Type B pancreatic cell (in vitro differentiated cells): Measurements from ENCODE around the gene NLRP3. TPM values are rescaled to one million over a fixed set of nuclear protein-coding genes. Genes with fewer than 3 reads are reported as not detected.

Experiments used
- DNase-seq: peaks from one replicate; pipeline ENCODE4 v3.0.0; 2021; ENCODE audit warnings: mixed read lengths; ENCODE audit not compliant: unreplicated experiment; ENCODE audit errors: extremely low spot score
- H3K27ac Mint-ChIP-seq: 2 replicates; pipeline ENCODE4 v1.8.0; 2021; ENCODE audit warnings: mild to moderate bottlenecking, mixed read lengths
- H3K27me3 Mint-ChIP-seq: 2 replicates; pipeline ENCODE4 v1.8.0; 2021; ENCODE audit warnings: mixed read lengths
- H3K36me3 Mint-ChIP-seq: 2 replicates; pipeline ENCODE4 v1.8.0; 2021; ENCODE audit warnings: mixed read lengths
- H3K4me1 Mint-ChIP-seq: one replicate; pipeline ENCODE4 v1.8.0; 2021; ENCODE audit warnings: mixed read lengths; ENCODE audit not compliant: unreplicated experiment
- H3K4me3 Mint-ChIP-seq: 2 replicates; pipeline ENCODE4 v1.8.0; 2021; ENCODE audit warnings: mild to moderate bottlenecking, mixed read lengths
- H3K9me3 Mint-ChIP-seq: 2 replicates; pipeline ENCODE4 v1.8.0; 2021; ENCODE audit warnings: mixed read lengths
- CTCF ChIP-seq: fragments of 200-600 bp; sonication (generic); conservative IDR thresholded peaks from 2 replicates; pipeline ENCODE4 v1.5.0; 2021; ENCODE audit warnings: antibody characterized with exemption, mild to moderate bottlenecking
- total RNA-seq: library from RNA; stranded (reverse); gene quantifications from 2 replicates; pipeline ENCODE4 v1.2.1, GENCODE V29; 2021; ENCODE audit warnings: low replicate concordance

The NLRP3 gene
- total RNA-seq, 1 donor from 2014 or later: not detected

GRCh38 chr1:247401310-247402119, 14.5 kb upstream of the NLRP3 start:
- TF ChIP-seq CTCF: no peak
- no peaks in the 10 kb centered on the region for H3K36me3 Mint-ChIP-seq
- no peak overlapping the region for H3K4me3 Mint-ChIP-seq
- H3K27me3 Mint-ChIP-seq: peaks cover 2% of the 10 kb centered on the region
- DNase-seq: no peak
- H3K9me3 Mint-ChIP-seq: no peaks in the 10 kb centered on the region
- no peaks in the 10 kb centered on the region for H3K4me1 Mint-ChIP-seq
- H3K27ac Mint-ChIP-seq: no peak overlapping the region

DNA sequence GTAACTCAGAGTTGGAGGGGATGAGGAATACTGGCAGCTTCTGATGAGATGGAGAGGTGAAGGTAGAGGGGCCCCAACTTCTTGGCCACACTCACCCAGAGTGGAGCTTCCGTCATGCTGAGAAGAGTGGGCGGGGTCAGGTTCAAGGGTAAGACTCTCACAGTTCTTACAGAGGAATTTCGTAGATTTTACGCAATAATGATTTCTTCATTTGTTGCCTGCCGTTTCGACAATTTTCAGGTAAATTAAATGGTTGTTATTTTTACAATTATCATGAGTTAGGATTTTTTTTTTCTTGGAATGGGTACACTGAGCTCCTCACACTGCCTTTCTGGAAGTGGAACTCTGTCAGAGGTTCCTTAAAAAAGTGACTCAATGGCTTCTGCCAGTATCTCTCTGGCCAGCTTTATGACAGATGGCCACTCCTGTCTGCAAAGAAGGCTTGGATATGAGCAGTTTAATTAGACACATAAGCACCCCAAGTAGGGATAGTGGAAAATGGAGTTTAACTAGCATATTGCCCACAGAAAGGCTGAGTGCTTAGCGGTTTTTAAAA, 13.8 kb upstream of the NLRP3 start:
- DNase-seq: no peak
- H3K9me3 Mint-ChIP-seq: no peaks in the 10 kb centered on the region
- no peaks in the 10 kb centered on the region for H3K36me3 Mint-ChIP-seq
- TF ChIP-seq CTCF: no peak
- H3K4me1 Mint-ChIP-seq: no peaks in the 10 kb centered on the region
- H3K27ac Mint-ChIP-seq: no peak overlapping the region
- peaks cover 2% of the 10 kb centered on the region for H3K27me3 Mint-ChIP-seq
- H3K4me3 Mint-ChIP-seq: no peak overlapping the region

DNA sequence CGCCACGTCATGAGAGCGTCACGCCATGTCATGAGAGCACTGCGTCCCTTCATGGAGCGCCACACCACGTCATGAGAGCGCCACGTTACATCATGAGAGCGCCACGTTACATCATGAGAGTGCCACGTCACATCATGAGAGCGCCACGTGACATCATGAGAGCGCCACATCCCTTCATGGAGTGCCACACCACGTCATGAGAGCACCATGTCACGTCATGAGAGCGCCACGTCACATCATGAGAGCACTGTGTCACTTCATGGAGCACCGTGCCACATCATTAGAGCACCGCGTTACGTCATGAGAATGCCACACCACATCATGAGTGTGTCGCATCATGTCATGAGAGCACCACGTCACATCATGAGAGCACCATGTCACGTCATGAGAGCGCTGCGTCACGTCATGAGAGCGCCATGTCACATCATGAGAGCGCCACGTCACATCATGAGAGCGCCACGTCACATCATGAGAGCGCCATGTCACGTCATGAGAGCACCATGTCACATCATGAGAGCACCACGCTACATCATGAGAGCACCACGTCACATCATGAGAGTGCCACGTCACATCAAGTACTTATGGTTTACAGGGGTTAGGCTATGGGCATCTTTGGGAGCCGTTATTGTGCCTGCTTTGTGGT, 9.8 kb upstream of the NLRP3 start:
- no peak for DNase-seq
- Mint-ChIP-seq H3K9me3 (no peaks in the 10 kb centered on the region), H3K4me3 (no peak overlapping the region), H3K27ac (no peak overlapping the region), H3K4me1 (no peaks in the 10 kb centered on the region), H3K36me3 (no peaks in the 10 kb centered on the region), H3K27me3 (peaks cover 5% of the 10 kb centered on the region)
- TF ChIP-seq CTCF: no peak

DNA sequence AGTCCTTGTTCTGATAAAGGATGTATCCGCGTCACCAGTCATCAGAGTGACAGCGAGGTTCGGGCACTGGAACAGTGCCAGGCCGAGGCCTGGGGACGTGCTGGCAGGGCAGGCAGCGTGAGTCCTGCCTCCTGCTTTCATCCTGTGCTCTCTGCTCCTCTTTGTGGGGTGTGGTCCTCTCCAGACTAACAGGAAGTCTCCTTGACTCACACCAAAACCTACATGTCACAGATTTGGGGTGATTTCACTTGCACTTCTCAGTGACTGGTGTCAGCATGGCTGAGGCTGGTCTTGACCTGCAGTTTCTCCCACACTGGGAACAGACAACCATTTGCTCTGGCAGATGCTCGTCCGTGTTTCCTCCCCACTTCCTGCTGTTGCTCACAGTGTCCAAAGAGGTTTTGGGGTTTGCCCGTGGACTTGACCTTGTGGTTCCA, 8.8 kb upstream of the NLRP3 start:
- no peak overlapping the region for H3K27ac Mint-ChIP-seq
- TF ChIP-seq CTCF: no peak
- H3K9me3 Mint-ChIP-seq: no peaks in the 10 kb centered on the region
- no peaks in the 10 kb centered on the region for H3K36me3 Mint-ChIP-seq
- no peak overlapping the region for H3K4me3 Mint-ChIP-seq
- peaks cover 3% of the 10 kb centered on the region for H3K27me3 Mint-ChIP-seq
- DNase-seq: no peak
- no peaks in the 10 kb centered on the region for H3K4me1 Mint-ChIP-seq

DNA sequence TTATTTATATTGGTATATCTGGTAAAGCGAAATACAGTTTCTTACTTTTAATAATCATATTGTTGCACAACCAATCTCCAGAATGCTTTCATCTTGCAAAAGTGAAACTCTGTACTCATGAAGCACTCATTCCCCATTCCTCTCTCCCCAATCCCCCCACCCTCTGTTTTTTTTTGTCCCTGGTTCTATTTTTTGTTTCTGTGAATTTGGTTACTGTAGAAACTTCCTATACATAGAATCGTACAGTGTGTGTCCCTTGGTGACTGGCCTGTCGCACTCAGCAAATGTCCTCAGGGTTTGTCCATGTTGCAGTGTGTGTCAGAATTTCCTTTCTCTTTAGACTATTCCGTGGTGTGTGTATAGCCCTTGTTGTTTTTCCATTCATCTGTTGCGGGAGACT, 7.9 kb upstream of the NLRP3 start:
- no peak overlapping the region for H3K4me3 Mint-ChIP-seq
- no peak for DNase-seq
- no peaks in the 10 kb centered on the region for H3K4me1 Mint-ChIP-seq
- no peak overlapping the region for H3K27ac Mint-ChIP-seq
- H3K9me3 Mint-ChIP-seq: no peaks in the 10 kb centered on the region
- no peak for TF ChIP-seq CTCF
- peaks cover 3% of the 10 kb centered on the region for H3K27me3 Mint-ChIP-seq
- H3K36me3 Mint-ChIP-seq: no peaks in the 10 kb centered on the region
